GM21825 (cell line): ENCODE results near the gene SYNJ2.

Experiments used
- ATAC-seq: cut with Tn5 transposase; IDR thresholded peaks from one replicate; pipeline ENCODE4 v1.9.1; 2021; ENCODE audit warnings: mild to moderate bottlenecking, moderate library complexity; ENCODE audit not compliant: unreplicated experiment

SYNJ2 gene

GRCh38 chr6:157997893-157998608 lies 16.4 kb downstream of the SYNJ2 start:
- ATAC-seq = no peak

- ATAC-seq = no peak
These were observed 17.1 kb downstream of the SYNJ2 start for GRCh38 chr6:157998707-157999167.

GRCh38 chr6:157999168-158000051 lies 17.7 kb downstream of the SYNJ2 start:
- ATAC-seq = no peak

- ATAC-seq = no peak
These were observed 19.1 kb downstream of the SYNJ2 start for GRCh38 chr6:158000530-158001307.

- ATAC-seq = no peak
These were observed 20.7 kb downstream of the SYNJ2 start for GRCh38 chr6:158002249-158002950.

GRCh38 chr6:158002951-158003853 lies 21.5 kb downstream of the SYNJ2 start:
- ATAC-seq = no peak

- no peak for ATAC-seq
These were observed 22.4 kb downstream of the SYNJ2 start for GRCh38 chr6:158003910-158004700.

- no peak for ATAC-seq
These were observed 23.0 kb downstream of the SYNJ2 start for GRCh38 chr6:158004701-158005095.

GRCh38 chr6:158005626-158006180 lies 24.0 kb downstream of the SYNJ2 start:
- ATAC-seq = no peak

- ATAC-seq = no peak
These were observed 24.7 kb downstream of the SYNJ2 start for GRCh38 chr6:158006331-158006730.

- no peak for ATAC-seq
These were observed 25.3 kb downstream of the SYNJ2 start for GRCh38 chr6:158006821-158007570.

- ATAC-seq = no peak
These were observed 27.1 kb downstream of the SYNJ2 start for GRCh38 chr6:158008864-158009113.

- no peak for ATAC-seq
These were observed 27.6 kb downstream of the SYNJ2 start for GRCh38 chr6:158009114-158009891.

GRCh38 chr6:158009935-158010585 lies 28.4 kb downstream of the SYNJ2 start:
- no peak for ATAC-seq

GRCh38 chr6:158010591-158011477 lies 29.2 kb downstream of the SYNJ2 start:
- no peak for ATAC-seq

GRCh38 chr6:158011478-158011920 lies 29.8 kb downstream of the SYNJ2 start:
- ATAC-seq = no peak
